Parathyroid adenoma (tissue), 2 donors: ENCODE data around the gene RFT1.

ENCODE experiments used
- H2AFZ ChIP-seq: fragments of 300-600 bp; sonication (generic); one replicate; pipeline ENCODE4 v1.7.0; 2017; ENCODE audit warnings: antibody characterized with exemption, mild to moderate bottlenecking
- H3K27ac ChIP-seq: fragments of 300-600 bp; sonication (generic); one replicate; pipeline ENCODE4 v1.7.0; 2017
- H3K27me3 ChIP-seq: fragments of 300-600 bp; sonication (generic); one replicate; pipeline ENCODE4 v1.7.0; 2017; ENCODE audit warnings: low read length; ENCODE audit not compliant: control insufficient read depth, insufficient read depth
- H3K36me3 ChIP-seq: fragments of 300-600 bp; sonication (generic); one replicate; pipeline ENCODE4 v1.7.0; 2017; ENCODE audit warnings: low read length; ENCODE audit not compliant: control insufficient read depth, insufficient read depth
- H3K4me1 ChIP-seq: fragments of 300-600 bp; sonication (generic); one replicate; pipeline ENCODE4 v1.7.0; 2017; ENCODE audit warnings: control low read depth
- H3K4me2 ChIP-seq: fragments of 300-600 bp; sonication (generic); one replicate; pipeline ENCODE4 v1.7.0; 2017; ENCODE audit warnings: low read length
- H3K4me3 ChIP-seq: fragments of 300-600 bp; sonication (generic); one replicate; pipeline ENCODE4 v1.7.0; 2017; ENCODE audit warnings: low read depth, low read length
- H3K79me2 ChIP-seq: fragments of 300-600 bp; sonication (generic); one replicate; pipeline ENCODE4 v1.7.0; 2017; ENCODE audit warnings: control low read depth
- H3K9ac ChIP-seq: fragments of 300-600 bp; sonication (generic); one replicate; pipeline ENCODE4 v1.7.0; 2017; ENCODE audit warnings: mild to moderate bottlenecking
- H3K9me3 ChIP-seq: fragments of 300-600 bp; sonication (generic); one replicate; pipeline ENCODE4 v1.7.0; 2017; ENCODE audit warnings: low read length; ENCODE audit not compliant: control insufficient read depth
- CTCF ChIP-seq: fragments of 300-600 bp; sonication (generic); IDR thresholded peaks from one replicate; pipeline ENCODE4 v1.7.0; 2017; ENCODE audit warnings: antibody characterized with exemption, mild to moderate bottlenecking
- donor health status: primary hyperparathyroidism.

The RFT1 gene, protein sequence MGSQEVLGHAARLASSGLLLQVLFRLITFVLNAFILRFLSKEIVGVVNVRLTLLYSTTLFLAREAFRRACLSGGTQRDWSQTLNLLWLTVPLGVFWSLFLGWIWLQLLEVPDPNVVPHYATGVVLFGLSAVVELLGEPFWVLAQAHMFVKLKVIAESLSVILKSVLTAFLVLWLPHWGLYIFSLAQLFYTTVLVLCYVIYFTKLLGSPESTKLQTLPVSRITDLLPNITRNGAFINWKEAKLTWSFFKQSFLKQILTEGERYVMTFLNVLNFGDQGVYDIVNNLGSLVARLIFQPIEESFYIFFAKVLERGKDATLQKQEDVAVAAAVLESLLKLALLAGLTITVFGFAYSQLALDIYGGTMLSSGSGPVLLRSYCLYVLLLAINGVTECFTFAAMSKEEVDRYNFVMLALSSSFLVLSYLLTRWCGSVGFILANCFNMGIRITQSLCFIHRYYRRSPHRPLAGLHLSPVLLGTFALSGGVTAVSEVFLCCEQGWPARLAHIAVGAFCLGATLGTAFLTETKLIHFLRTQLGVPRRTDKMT

GRCh38 chr3:53130179-53131061 lies at the start of gene RFT1:
TSS of gene RFT1 (minus strand) at chr3:53130435. CDS start at chr3:53130400, 35 bp downstream.
- Histone ChIP-seq H3K9ac (peak within 1 kb of the TSS; percentile 74), H3K27me3 (no peaks in the 10 kb centered on the region), H3K27ac (peak within 1 kb of the TSS; percentile 85), H3K9me3 (no peaks in the 10 kb centered on the region), H3K79me2 (peaks cover 2% of the 10 kb centered on the region), H3K36me3 (no peaks in the 10 kb centered on the region), H3K4me1 (peaks cover 12% of the 10 kb centered on the region), H3K4me2 (peak within 1 kb of the TSS; percentile 95), H2AFZ (peak within 1 kb of the TSS; percentile 88), H3K4me3 (peak within 1 kb of the TSS; percentile 94)
- peak; percentile 18 for TF ChIP-seq CTCF

- no peaks in the 10 kb centered on the region for H3K36me3 ChIP-seq
- H3K9me3 ChIP-seq = no peaks in the 10 kb centered on the region
- H3K27me3 ChIP-seq = no peaks in the 10 kb centered on the region
- no peak overlapping the region for H3K4me2 ChIP-seq
- no peak overlapping the region for H2AFZ ChIP-seq
- peaks cover 2% of the 10 kb centered on the region for H3K79me2 ChIP-seq
- no peak overlapping the region for H3K4me3 ChIP-seq
- H3K9ac ChIP-seq = no peak overlapping the region
- no peaks in the 10 kb centered on the region for H3K4me1 ChIP-seq
- no peak for TF ChIP-seq CTCF
- H3K27ac ChIP-seq = no peak overlapping the region
Measured at GRCh38 chr3:53179580-53179979, 49.3 kb upstream of the RFT1 start.

DNA sequence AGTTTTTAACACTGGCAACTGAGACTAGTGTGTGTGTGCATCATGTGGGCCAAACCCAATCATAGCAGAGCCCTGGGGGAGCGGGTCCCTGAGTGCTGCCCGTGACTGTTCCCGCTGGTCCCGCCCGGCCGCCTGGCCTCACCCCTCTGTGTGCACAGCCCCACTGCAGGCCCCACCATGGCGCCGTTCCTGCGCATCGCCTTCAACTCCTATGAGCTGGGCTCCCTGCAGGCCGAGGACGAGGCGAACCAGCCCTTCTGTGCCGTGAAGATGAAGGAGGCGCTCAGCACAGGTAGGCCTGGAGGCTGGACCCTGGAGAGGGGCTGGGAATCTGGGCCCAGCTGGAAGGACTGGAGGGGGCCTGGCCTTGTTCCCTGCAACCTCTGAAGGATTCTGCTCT lies 48.0 kb upstream of the RFT1 start:
- Histone ChIP-seq H3K4me3 (no peak overlapping the region), H3K4me2 (no peak overlapping the region), H3K4me1 (no peaks in the 10 kb centered on the region), H3K9ac (no peak overlapping the region), H3K36me3 (no peaks in the 10 kb centered on the region), H2AFZ (no peak overlapping the region), H3K9me3 (no peaks in the 10 kb centered on the region), H3K79me2 (peaks cover 4% of the 10 kb centered on the region), H3K27me3 (no peaks in the 10 kb centered on the region), H3K27ac (no peak overlapping the region)
- TF ChIP-seq CTCF = no peak

DNA sequence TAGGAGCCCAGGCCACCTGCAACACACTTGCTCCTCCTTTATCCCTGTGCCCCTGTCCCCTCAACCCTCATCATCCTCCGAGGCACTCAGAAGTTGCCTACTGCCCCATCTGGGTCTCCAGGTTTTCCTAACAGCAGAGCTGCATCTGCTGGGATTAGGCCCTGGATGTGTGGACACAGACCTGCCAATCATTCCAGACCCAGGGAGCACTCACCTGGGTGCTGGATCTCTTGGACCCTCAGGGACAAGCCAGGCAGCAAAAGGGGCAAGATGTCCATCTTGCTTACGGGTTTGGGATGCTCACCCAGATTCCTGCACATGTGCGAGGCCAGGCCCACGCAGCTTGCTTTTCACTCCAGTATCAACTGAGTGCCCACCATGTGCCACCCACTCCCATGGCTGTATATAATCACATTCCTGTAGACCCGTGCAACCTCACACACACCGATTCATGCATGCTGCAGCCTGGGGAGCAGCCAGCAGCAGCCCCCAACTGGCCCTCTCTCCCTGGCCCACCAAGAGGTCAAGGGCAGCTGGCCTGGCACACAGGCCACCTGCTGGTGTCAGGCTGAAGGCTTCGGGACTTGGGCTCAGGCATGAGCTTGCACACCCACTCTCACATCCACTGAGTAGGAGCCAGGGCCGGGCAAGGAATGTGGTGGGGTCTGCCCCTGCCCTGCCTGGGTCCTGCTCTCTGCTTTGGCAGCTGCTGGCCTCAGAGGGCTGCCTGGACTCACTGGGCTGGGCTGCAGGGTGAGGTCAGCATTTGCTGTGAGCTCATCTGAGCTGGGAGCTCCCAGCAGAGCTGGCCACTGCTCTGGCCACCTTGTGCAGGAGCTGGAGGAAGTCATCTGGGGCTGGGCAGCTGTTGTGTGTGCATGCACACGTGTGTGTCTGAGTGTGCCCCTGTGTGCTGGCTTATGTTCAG lies 45.6 kb upstream of the RFT1 start:
- Histone ChIP-seq H3K9me3 (no peaks in the 10 kb centered on the region), H3K36me3 (no peaks in the 10 kb centered on the region)
- no peak for TF ChIP-seq CTCF

More for the DNA sequence above, 45.6 kb upstream of the RFT1 start:
- peaks cover 4% of the 10 kb centered on the region for H3K79me2 ChIP-seq
- peaks cover 4% of the 10 kb centered on the region for H3K4me1 ChIP-seq
- H3K9ac ChIP-seq = no peak overlapping the region
- no peak overlapping the region for H3K4me3 ChIP-seq
- H3K27me3 ChIP-seq = no peaks in the 10 kb centered on the region
- H3K4me2 ChIP-seq = no peak overlapping the region
- no peak overlapping the region for H3K27ac ChIP-seq
- no peak overlapping the region for H2AFZ ChIP-seq
